ENCODE data around the gene C12orf54.
"Not testable (repeated sequence)": the region's sequence is repeated elsewhere in the genome, so short reads cannot be mapped to it uniquely, and the experiment has no call there.

C12orf54 gene

DNA sequence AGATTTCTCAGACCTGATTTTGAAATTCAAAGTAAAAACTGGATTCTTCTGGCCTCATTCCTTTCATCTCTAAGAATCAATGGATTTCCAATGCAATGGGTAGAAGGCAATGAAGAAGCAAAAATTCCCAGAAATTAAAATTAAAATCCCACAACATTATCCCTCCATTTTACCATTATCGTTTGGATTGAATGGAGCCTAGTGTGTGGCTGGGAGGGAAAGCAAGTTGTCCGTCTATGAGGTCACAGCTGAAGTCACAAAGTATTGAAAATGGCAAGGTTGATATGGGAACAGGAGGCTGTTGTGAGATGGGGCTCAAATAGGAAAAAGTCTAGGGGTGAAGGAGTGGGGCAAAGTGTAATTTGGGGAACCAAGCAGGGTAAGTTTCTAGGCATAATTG lies at the start of gene C12orf54:
Gene C12orf54, plus strand, starts transcription at position 301 of the 400 bp plus-strand sequence. CDS start 799 bp downstream, outside the sequence.
- DNase-seq (ENCODE audit: low read depth in 2 of 2): no peak

GRCh38 chr12:48434016-48434415 lies 48.3 kb upstream of the C12orf54 start:
- not testable (repeated sequence) for DNase-seq (ENCODE audit: low read depth in 2 of 2)

DNA sequence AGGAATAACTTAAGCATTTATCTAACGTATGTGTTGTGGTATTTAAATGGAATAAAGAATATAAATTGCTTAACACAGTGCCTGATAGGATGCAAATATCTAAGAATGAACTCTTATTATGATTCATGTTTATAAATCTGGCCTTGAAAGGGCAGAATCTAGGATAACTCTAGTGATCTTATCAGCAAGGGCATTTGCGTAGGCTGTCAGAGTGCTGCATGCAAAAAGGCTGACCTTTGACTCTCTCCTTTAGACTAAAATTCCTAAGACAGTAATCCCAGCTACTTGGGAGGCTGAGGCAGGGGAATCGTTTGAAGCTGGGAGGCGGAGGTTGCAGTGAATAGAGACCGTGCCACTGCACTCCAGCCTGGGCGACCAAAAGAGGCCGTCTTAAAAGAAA lies 41.2 kb upstream of the C12orf54 start:
- DNase-seq (ENCODE audit: low read depth in 2 of 2): no peak

DNA sequence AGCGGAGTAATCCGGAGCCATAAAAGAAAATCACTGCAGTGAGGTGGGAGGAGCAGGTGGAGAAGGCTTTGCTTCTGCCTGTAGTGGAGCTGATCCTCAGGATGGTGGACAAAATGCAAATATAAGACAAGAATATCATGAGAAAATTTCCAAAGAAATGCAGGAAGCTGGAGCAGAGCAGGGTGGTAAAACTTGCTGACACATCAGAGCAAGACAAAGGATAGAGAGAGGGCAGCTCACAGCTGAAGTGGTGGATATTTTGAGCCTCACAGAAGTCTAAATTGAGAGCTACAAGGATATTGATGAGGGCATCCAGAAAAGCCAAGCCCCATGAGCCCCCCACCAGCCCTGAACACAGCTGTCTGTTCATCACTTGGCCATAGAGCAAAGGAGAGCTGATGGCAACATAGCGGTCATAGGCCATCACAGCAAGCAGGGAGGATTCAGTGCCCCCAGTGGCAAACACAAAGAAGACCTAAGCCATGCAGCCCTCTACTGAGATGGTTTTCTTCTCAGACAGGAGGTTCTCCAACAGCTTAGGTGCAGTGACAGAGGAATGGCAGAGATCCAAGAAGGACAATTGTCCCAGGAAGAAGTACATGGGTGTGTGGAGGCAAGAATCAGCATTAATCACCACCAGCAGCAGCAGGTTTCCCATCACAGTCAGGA lies 40.0 kb upstream of the C12orf54 start:
- no peak for DNase-seq (ENCODE audit: low read depth in 2 of 2)

DNA sequence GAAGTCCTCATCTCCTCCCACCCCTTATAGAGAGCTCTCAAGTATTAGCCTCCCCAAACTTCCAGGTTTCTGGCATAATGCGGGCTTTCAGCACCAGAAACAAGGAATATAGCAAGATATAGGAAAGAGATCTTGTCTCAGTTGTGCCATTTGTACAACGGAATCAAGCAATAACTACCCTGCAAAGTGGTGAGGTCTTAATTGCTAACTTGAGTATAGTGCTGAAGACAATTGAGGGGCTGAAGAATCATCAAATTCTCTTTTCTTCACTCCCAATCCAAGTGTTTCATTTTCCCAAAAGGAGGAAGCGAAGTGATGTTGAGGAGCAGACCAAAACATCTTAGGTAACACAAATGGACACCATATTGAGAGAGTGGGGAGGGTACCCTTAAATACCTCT lies 36.8 kb upstream of the C12orf54 start:
- no peak for DNase-seq (ENCODE audit: low read depth in 2 of 2)

GRCh38 chr12:48446161-48446776 lies 36.0 kb upstream of the C12orf54 start:
- no peak for DNase-seq (ENCODE audit: low read depth in 2 of 2)

DNA sequence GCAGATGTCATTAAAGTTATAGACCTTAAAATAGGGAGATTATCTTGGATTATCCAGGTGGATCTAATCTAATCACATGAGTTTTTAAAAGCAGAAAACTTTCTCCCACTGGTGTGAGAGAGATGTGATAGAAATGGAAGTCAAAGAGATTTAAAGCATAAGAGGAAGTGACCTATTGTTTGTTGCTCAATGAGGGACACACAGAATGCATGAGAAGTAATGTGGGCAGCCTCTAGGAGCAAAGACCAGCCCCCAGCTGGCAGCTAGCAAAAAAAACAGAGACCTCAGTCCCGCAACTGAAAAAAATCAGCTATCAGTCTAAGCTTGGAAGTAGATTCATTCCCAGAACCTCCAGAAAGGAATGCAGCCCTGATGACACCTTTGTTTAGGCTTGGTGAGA lies 34.5 kb upstream of the C12orf54 start:
- no peak for DNase-seq (ENCODE audit: low read depth in 2 of 2)

GRCh38 chr12:48451372-48451771 lies 30.9 kb upstream of the C12orf54 start:
- DNase-seq (ENCODE audit: low read depth in 2 of 2): no peak

DNA sequence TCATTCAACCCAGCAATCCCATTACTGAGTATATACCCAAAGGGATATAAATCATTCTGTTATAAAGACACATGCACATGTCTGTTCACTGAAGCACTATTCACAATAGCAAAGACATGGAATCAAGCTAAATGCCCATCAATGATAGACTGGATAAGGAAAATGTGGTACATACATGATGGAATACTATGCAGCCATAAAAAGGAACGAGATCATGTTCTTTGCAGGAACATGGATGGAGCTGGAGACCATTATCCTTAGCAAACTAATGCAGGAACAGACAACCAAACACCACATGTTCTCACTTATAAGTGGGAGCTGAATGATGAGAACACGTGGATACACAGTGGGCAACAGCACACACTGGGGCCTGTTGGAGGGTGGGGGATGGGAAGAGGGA lies 29.3 kb upstream of the C12orf54 start:
- not testable (repeated sequence) for DNase-seq (ENCODE audit: low read depth in 2 of 2)

GRCh38 chr12:48454667-48455066 lies 27.6 kb upstream of the C12orf54 start:
- DNase-seq (ENCODE audit: low read depth in 2 of 2): no peak

DNA sequence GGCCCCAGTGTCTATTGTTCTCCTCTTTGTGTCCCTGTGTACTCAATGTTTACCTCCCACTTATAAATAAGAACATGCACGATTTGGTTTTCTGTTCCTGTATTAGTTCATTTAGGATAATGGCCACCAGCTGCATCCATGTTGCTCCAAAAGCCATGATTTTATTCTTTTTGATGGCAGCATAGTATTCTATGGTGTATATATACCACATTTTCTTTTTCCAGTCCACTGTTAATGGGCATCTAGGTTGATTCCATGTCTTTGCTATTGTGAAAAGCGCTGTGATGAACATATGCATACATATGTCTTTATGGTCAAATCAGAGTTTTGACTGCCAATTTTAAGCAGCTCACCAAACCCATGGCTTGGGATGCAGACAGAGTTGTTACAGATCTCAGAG lies 27.2 kb upstream of the C12orf54 start:
- DNase-seq (ENCODE audit: low read depth in 2 of 2): no peak

DNA sequence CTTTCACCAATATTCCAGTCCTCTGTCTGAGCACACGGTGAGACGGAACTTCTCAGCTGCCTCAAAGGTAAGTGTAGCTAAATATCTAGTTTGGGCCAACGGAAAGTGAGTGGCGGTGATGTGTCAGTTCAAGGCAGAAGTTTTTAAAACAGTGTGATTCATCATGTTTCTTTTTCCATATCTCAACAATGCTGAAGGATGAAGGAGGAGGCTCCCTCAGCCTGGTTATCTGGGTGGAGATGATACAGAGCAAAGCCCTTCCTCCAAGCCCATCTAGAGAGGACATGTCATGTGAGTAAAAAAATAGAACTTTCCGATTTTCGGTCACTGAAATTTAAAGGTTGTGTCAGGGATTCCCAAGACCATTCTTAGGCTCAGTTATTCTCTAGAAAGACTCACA lies 23.0 kb upstream of the C12orf54 start:
- no peak for DNase-seq (ENCODE audit: low read depth in 2 of 2)

GRCh38 chr12:48469027-48469426 lies 13.3 kb upstream of the C12orf54 start:
- not testable (repeated sequence) for DNase-seq (ENCODE audit: low read depth in 2 of 2)

- no peak for DNase-seq (ENCODE audit: low read depth in 2 of 2)
Observed at GRCh38 chr12:48472259-48472658, 10.0 kb upstream of the C12orf54 start, which contains the start of gene ANP32D. TSS of gene ANP32D (plus strand) at chr12:48472559. CDS start at chr12:48472665, 106 bp downstream.

- no peak for DNase-seq (ENCODE audit: low read depth in 2 of 2)
Observed at GRCh38 chr12:48473061-48473460, 9.2 kb upstream of the C12orf54 start.

- DNase-seq (ENCODE audit: low read depth in 2 of 2): not testable (repeated sequence)
Observed at GRCh38 chr12:48474497-48474896, 7.8 kb upstream of the C12orf54 start.

- no peak for DNase-seq (ENCODE audit: low read depth in 2 of 2)
Observed at GRCh38 chr12:48482930-48483329, 632 bp downstream of the C12orf54 start.

GRCh38 chr12:48486261-48486660 lies 4.0 kb downstream of the C12orf54 start:
- DNase-seq (ENCODE audit: low read depth in 2 of 2): no peak

GRCh38 chr12:48486679-48487078 lies 4.4 kb downstream of the C12orf54 start:
- no peak for DNase-seq (ENCODE audit: low read depth in 2 of 2)

- no peak for DNase-seq (ENCODE audit: low read depth in 2 of 2)
Observed at GRCh38 chr12:48489012-48489411, 6.7 kb downstream of the C12orf54 start.

GRCh38 chr12:48489456-48489855 lies 7.2 kb downstream of the C12orf54 start:
- not testable (repeated sequence) for DNase-seq (ENCODE audit: low read depth in 2 of 2)

GRCh38 chr12:48500281-48500680 lies 18.0 kb downstream of the C12orf54 start:
- DNase-seq (ENCODE audit: low read depth in 2 of 2): not testable (repeated sequence)

DNA sequence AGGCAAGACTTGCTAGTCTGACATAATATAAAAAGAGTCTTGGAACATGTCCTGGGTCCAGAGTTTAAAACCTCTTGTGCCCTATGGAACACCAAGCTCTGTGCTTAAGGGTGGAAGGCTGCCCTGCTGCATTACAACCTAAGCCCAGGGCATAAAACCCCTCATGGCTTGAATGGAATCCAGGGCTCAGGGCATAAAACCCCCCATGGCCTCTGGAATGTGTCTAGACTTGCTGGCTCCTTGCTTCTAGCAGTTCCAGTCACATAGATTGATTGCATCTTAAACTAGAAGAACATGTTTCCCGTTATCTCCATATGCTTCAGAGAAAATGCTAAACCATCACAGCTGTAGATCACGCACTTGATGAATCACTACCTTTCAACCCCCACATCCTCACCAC lies 24.5 kb downstream of the C12orf54 start:
- DNase-seq (ENCODE audit: low read depth in 2 of 2): not testable (repeated sequence)
